GM19193 (cell line): ENCODE measurements around the gene RETREG1.

Experiments used
- POLR2A ChIP-seq: IDR thresholded peaks from 4 replicates; pipeline ENCODE4 v1.6.1; 2011; ENCODE audit not compliant: insufficient read depth, insufficient read length; ENCODE audit errors: extremely low read depth

The RETREG1 gene

DNA sequence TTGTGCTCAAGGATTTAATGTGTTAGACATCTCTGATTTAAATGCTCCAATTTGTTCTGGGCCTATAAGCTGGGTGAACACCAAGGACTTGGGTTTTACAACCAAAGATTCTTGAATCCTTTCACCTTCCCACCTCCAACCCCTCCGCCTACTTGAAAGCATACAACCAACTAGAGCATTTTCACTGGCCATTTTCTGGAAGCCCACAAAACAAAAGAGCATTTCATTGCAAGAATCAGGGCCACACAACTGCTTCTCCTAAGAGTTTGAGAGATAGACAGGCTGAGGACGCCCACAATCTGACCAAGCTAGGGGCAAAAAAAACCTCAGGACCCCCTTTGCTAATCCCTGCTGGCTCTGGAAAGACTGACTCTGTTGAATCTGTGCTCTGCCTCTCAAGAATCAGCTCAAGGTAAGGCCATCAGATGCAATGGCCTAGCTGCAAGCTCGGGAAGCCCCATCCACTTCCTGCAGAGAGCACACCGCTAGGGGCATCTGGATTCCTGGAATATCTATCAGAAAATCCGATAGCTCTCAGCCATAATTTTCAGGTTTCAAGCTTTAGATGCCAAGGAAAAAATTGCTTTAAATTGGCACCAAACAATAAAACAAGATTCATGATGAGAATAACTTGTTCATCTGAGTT is 57.7 kb downstream of the RETREG1 start:
- no peak for TF ChIP-seq POLR2A

DNA sequence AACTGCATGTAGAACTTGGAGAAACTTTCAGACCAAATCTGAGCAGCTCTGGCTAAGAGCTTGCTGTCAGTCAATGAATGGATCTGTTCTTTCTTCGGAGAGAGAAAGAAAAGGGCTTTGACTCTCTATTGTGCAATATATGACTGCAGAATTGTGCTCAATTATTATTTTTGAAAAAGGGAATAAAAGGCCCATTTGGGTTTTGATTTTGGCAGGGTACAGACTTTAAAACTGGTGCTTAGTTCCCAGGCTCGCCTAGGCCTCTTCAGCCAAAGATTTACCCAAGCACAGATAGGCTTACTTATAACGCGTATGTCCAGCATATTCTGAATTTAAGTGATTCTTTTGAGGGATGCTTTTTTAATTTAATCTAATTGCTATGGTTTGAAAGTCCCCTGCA is 59.3 kb downstream of the RETREG1 start:
- TF ChIP-seq POLR2A: no peak

DNA sequence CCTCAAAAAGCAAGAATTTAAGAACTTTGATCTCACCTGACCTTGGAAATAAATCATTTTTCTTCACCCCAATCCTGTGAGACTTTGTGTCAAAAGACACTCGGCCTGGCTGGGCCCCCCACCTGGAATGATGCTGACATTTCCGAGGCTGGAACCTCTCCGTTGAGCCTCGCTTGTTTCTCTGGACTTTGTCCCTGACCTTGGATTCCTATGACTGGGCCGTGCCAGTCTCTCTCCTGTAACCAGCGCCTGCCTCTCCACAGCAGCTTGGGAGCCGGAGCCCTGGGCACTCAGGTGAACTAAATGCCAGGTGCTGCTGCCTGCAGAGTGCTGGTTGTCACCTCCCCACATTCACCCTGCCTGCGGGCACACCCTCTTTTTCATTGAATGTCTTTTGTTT is 62.7 kb downstream of the RETREG1 start:
- TF ChIP-seq POLR2A: no peak

DNA sequence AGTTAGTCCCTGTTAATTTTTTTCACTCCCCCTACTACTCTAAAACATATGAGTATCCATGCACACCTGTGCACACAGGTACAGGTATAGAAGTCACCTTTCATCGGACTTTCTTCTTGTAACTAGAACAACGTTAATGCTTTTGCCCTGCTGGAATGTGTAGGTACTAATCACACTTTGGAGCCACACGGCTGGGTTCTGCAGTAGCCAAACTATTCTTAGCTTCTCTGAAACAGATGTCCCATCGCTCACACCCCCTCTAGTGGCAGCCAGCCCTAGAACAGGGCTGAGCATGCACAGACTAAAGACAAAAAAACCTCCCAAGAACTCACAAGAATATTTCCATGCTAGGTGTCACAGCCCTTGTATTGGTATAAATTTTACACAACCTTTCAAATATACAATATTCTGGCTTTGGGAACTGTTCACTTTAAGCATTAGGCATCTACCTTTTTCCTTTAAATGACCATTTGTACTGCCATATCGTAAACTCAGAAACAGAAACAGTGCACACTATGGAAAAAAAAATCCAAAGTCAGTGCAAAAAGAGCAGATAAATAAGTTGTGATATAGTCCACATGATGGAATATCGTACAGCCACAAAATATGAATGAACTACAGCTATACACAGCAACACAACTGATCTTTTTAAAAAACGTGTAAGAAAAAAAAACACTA is 64.0 kb downstream of the RETREG1 start:
- no peak for TF ChIP-seq POLR2A

DNA sequence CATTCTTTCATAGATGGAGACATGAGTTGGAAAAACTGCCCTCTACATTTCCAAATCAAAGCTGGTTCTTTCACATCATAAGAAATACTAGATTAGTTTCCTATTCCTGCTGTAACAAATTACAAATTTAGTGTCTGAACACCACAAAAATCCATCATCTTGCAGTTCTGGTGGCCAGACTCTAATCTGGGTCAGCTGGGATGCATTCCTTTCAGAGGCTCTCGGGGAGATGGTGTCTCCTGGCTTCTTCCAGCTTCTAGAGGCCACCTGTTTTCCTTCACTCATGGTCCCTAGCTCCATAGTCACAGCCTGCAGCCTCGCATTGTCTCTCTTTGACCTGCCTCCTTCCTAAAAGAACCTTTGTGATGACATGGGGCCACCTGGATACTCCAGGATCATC is 65.2 kb downstream of the RETREG1 start:
- TF ChIP-seq POLR2A: no peak

DNA sequence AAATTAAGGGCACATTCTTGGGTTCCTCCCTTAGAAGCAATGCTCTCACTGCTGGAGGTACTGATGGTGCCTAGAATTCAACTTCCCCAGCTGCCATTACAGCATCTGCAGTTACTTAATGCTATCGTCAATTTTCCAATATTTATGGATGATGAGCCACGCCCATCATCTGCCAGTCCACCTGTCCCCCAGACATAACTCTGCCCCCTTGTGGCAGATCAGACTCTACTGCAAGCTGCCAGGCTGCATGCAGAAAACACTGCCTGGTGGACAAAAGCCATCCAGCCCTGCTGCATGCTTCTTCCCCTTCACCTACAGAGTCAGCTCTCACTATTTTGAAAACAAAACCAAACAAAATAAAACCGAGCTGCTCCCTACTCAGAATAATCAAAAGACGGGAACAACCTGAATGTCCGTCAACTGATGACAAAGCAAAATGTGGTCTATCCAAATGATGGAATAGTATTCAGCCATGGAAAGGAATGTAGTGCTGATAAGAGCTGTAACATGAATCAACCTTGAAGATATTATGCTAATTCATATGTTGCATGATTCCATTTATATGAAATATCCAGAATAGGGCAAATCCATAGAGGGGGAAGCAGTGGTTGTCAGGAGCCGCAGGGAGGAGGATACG is 66.4 kb downstream of the RETREG1 start:
- TF ChIP-seq POLR2A: no peak

DNA sequence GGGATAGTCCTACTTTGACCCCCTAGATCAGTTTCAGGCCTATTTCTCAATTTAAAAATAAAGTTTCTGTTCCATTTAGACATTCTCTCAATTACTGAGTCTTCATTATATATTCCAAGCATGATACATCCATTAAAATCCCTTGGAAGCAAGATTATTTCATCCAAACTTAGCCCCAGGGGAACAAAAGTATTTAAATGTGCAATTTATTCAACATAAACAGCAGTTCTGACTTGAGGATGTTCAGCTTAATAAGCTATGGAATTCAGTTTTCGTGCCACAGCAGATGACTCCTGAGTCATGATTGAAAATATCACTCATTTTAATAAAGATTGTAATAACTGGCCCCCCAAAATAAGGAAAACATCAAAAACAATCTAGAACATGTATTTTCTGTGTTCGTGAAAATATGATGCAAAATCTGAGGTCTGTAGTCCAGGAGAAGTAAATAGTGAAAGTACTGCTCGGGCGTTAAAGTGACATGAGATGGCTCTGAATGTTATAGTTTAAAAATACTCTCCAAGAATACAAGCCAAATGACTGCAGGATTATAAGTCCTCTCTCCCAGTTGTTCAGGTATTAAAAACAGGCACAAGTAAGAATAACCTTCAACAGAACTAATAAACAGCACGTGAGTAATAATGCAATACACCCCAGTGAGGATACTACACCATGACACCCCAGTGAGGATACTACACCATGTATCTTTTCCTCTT is 67.1 kb downstream of the RETREG1 start:
- no peak for TF ChIP-seq POLR2A

DNA sequence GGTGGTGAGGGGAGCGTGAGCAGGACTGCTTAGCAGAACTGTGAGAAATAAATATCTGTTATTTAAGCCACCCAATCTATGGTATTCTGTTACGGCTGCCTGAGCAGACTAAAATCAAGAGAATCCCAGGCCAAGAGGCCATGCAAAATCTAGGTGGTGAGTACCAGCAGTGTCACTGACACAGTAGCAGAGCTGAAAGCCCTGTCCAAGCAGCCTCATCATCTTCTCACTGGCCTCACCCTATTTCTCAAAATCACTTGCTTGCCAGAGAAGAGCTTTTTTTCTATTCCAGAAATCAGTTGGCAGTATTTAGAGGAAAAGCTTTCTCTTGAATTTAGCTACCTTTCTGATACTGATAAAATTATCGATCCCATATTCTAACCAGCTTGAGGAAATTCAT is 68.0 kb downstream of the RETREG1 start:
- no peak for TF ChIP-seq POLR2A

DNA sequence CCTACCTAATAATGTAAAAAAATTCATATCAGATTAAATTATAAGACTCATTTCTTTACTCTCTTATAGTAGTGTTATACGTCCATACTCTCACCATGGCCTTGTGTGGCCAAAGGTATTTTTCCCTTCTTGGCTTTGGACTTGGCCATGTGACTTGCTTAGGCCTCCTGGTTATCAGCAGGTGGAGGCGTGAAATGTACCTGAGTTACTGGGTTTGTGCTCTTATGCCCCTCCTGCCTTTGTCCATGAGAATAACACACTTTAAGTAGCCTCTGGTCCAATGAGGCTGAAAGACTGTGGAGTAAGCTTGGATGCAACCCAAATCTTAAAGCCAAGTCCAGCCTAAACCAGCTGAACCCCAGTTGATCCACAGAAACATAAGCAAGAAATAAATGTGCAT is 68.7 kb downstream of the RETREG1 start:
- TF ChIP-seq POLR2A: no peak

DNA sequence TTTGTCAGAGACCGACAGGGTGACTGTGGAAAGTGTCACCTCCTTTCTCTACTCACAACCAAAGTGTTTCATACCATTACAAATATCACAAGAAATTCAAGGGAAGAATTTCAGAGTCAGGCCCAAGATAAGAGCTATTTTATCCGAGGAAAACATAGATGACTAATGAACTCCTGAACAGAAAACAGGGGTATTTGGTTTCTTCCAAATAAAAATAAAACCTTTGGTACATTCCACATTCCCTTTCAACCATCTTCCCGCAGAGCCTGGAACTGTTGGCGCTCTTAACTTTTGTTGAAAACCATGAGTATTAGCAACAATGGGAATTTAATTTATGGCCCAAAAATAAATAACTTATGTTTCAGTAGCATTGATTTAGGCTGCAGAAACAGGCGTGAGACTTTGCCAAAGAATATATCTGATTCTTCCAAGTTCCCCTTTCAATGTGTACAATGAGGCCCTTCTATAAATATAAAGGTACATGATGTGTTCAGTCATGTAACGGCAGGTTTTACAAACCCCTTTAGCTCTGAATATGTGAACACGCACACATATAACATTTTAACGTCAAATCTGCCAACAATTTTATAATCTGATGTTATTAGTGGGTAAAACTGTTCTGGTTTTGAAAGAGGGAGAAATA is 69.5 kb downstream of the RETREG1 start:
- TF ChIP-seq POLR2A: no peak

DNA sequence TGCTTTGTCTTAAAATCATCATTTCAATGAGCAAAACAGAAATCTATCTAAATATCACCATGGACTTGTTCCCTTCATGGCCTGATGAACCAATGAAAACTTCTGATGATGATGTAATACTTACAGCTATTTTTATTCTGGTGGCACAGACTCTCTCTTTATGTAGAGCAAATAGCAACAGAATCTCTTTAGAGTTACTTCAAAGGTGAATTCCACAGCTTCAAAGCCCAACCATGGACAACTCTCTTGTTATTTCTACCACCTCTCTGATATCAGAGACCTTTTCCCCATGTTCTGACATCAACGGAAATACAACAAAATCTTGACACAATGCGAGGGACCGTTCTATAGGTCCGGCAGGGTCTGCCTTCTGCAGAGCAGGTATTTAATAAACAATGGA is 70.1 kb downstream of the RETREG1 start:
- TF ChIP-seq POLR2A: no peak

DNA sequence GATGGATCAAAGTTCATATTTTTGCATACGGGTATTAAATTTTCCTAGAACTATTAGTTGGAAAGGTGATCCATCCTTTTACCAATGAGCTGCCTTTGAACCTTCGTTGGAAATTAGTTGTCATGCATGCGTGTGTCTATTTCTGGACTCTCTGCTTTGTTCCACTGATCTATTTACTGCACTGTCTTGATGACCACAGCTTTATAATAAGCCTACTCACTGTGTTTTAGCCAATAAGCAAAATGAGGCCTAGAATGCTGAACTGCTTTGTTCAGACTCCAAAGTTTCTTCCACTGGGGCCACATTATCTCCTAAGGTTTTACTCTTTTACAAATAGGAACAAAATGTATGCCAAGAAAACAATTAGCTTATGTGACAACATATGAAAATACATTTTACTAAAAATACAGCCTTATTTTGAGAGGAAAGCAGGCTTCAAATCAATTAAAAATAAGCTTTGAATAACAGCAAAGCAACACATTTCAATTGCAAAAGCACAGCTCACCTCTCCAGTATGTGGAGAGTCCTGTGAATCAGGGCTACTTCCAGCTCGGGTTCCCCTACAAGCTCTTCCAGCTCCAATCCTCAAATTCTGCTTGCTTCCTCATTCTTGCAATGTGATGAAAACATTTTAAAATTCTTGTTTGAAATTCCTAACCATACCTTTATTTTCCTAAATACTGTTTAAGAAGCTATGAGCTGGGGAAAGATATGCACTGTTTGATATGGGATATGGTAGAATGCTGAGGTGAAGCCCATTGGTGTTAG is 72.0 kb downstream of the RETREG1 start:
- no peak for TF ChIP-seq POLR2A

DNA sequence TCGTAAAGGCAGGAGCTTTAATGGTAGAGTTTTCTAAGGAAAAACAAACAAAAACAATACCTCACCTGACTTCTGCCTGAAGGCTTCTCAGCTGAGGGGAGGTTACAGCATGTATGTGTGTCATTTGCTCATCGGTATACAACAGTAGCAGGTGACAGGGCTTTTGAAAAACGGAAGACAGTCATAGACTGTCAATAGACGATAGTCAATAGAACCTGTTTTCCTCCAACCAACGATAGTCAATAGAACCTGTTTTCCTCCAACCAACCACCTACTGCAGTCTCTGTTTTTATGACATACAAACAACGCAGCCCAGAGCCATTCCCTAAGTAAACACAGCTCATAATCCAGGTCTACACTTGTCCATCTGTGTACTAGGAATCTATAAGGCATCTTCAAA is 74.6 kb downstream of the RETREG1 start:
- no peak for TF ChIP-seq POLR2A

DNA sequence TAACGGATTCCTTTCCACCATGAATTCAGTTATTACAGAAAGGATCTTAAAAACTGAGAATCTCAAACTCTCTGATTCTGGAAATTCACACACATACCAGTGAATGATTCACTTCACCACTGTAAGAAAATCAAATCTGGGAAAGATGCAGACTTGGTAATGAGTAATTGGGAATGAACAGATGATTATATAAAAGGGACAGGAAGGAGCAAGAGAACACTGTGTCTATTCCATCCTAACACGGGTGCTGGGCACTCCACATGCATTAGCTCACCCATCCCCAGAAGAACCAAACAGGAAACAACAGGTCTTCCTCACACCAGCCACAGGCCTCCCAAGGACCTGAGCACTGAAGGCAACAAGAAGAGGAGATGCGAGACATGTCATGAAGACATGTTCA is 76.4 kb downstream of the RETREG1 start:
- no peak for TF ChIP-seq POLR2A
